Kidney (tissue), 22 donors: ENCODE measurements around the gene SPATA18. TPM values are rescaled to one million over a fixed set of nuclear protein-coding genes. Genes with fewer than 3 reads are reported as not detected.
A peak's percentile ranks its signal among the peaks of the same experiment; 100 is the strongest.

ENCODE experiments used
- DNase-seq, 5 donors: peaks; one replicate each; pipeline ENCODE4 v3.0.0-alpha.2; 2013 to 2020
- FAIRE-seq: peaks from 2 replicates; lab custom pipeline; 2012; peaks lifted over from hg19 to GRCh38; lab: Jason Lieb, UNC
- H3K27ac ChIP-seq, 2 donors: one replicate each; pipeline ENCODE4 v1.7.0; 2013; ENCODE audit warnings: low read depth in 2 of 2, low read length in 2 of 2, inconsistent platforms in 1 of 2
- H3K27me3 ChIP-seq: one replicate; pipeline ENCODE4 v1.7.1; 2013; ENCODE audit warnings: low read length, inconsistent platforms; ENCODE audit not compliant: control insufficient read depth, insufficient read depth
- H3K36me3 ChIP-seq, 3 donors: one replicate each; pipeline versions ENCODE4 v1.7.0 to v1.7.1; 2013; ENCODE audit warnings: low read length in 3 of 3, control low read depth in 1 of 3, inconsistent platforms in 1 of 3; ENCODE audit not compliant: insufficient read depth in 3 of 3, control insufficient read depth in 2 of 3
- H3K4me1 ChIP-seq, 3 donors: one replicate each; pipeline versions ENCODE4 v1.7.0 to v1.7.1; 2013; ENCODE audit warnings: low read length in 3 of 3, inconsistent platforms in 1 of 3, low read depth in 1 of 3; ENCODE audit not compliant: control insufficient read depth in 2 of 3, insufficient read depth in 2 of 3
- H3K4me3 ChIP-seq, 3 donors: one replicate each; pipeline versions ENCODE4 v1.7.0 to v1.8.1; 2013; ENCODE audit warnings: low read length in 3 of 3, control low read depth in 1 of 3, inconsistent platforms in 1 of 3
- H3K9ac ChIP-seq, 3 donors: one replicate each; pipeline versions ENCODE4 v1.7.0 to v1.7.1; 2013; ENCODE audit warnings: low read length in 3 of 3, control low read depth in 1 of 3, inconsistent platforms in 1 of 3
- H3K9me3 ChIP-seq, 3 donors: one replicate each; pipeline versions ENCODE4 v1.7.0 to v1.7.1; 2013; ENCODE audit warnings: low read length in 3 of 3, control low read depth in 1 of 3, inconsistent platforms in 1 of 3; ENCODE audit not compliant: control insufficient read depth in 2 of 3, insufficient read depth in 1 of 3
- CTCF ChIP-seq: IDR thresholded peaks from 3 replicates; pipeline ENCODE4 v1.5.1; 2012; ENCODE audit warnings: mild to moderate bottlenecking, moderate library complexity, borderline replicate concordance; ENCODE audit not compliant: insufficient read depth; ENCODE audit errors: extremely low read depth
- intact Hi-C: fragments of 100-400 bp; cut with DNase I; formaldehyde crosslinking; loops from one replicate; pipeline ENCODE4 v1.11.1; 2022
- long read RNA-seq, 10 donors: library from polyadenylated mRNA in 1 of 10; unstranded in 1 of 10; transcript quantifications; one replicate each; pipeline ENCODE4 v2.0.0 and lab custom pipeline, GENCODE V29; 2021 to 2026
- polyA plus RNA-seq: library from polyadenylated mRNA; stranded (reverse); fragments of 350-450 nt; fragmentation: Illumina TruSeq; extraction: RNeasy Lipid Tissue Mini Kit (QIAGEN cat#74804); gene quantifications from one replicate; pipeline ENCODE4 v1.2.3, GENCODE V29; 2014; ENCODE audit warnings: low read depth, low replicate concordance; ENCODE audit not compliant: insufficient read depth
- total RNA-seq: library from RNA; stranded (reverse); fragmentation: NEBNext Ultra II Directional; extraction: Animal tissue kit (Norgen Biotek cat#: 25700); gene quantifications from one replicate; pipeline ENCODE4 v1.2.1, GENCODE V29; 2021
- donor health status: control.
- donor health status: control.
- donor health status: control.
- donor health status: control.
- donor health status: control.
- donor health status: DM: yes; HTN: yes; CAD: no.
- donor health status: Normal renal cell carcinoma (clear cell type).

Gene SPATA18, protein sequence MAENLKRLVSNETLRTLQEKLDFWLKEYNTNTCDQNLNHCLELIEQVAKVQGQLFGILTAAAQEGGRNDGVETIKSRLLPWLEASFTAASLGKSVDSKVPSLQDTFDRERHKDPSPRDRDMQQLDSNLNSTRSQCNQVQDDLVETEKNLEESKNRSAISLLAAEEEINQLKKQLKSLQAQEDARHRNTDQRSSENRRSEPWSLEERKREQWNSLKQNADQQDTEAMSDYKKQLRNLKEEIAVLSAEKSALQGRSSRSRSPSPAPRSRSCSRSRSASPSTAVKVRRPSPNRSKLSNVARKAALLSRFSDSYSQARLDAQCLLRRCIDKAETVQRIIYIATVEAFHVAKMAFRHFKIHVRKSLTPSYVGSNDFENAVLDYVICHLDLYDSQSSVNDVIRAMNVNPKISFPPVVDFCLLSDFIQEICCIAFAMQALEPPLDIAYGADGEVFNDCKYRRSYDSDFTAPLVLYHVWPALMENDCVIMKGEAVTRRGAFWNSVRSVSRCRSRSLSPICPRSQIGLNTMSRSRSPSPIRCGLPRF
- total RNA-seq (11.6 TPM), polyA plus RNA-seq (5.9 TPM)
- long read RNA-seq, donor 1, result 0 reads
- long read RNA-seq, donor 2, result 0 reads
- long read RNA-seq, donor 3, result 0 reads
- long read RNA-seq, donor 4, result 0 reads
- long read RNA-seq, donor 5, result 0 reads
- long read RNA-seq, donor 6, result 0 reads
- long read RNA-seq, donor 7, full-length matches to known transcripts, result 3 of 8 reads
- long read RNA-seq, donor 7, partial matches to known transcripts, result 2 of 8 reads
- long read RNA-seq, donor 7, other reads (novel, unspliced or antisense), result 3 of 8 reads
- long read RNA-seq, donor 8, partial matches to known transcripts, result 18 of 19 reads
- long read RNA-seq, donor 8, other reads (novel, unspliced or antisense), result 0 of 19 reads
- long read RNA-seq, donor 9, result 0 reads
- long read RNA-seq, donor 10, result 0 reads

GRCh38 chr4:52051213-52051614, at the start of gene SPATA18:
Gene SPATA18, plus strand, starts transcription at chr4:52051304. Its CDS starts 401 bp downstream, at chr4:52051705.
- intact Hi-C loops, result no loop called here
- no peak for TF ChIP-seq CTCF
- H3K9me3 ChIP-seq, result no peaks in the 10 kb centered on the region
- H3K4me1 ChIP-seq, result peaks cover 0 to 2% (median 0%) of the 10 kb centered on the region in 3 donors
- peak within 1 kb of the TSS in 2 of 3 donors; percentile 10 to 83 for H3K9ac ChIP-seq
- DNase-seq, result peak in 4 of 5 donors; percentile 18 to 72 (median 42)
- peak within 1 kb of the TSS; percentile 25 to 47 for H3K27ac ChIP-seq
- H3K27me3 ChIP-seq, result peaks cover 6% of the 10 kb centered on the region
- no peaks in the 10 kb centered on the region for H3K36me3 ChIP-seq
- no peak for FAIRE-seq
- peak within 1 kb of the TSS; percentile 42 to 84 (median 74) for H3K4me3 ChIP-seq

- Histone ChIP-seq H3K27me3 (no peaks in the 10 kb centered on the region), H3K36me3 (no peaks in the 10 kb centered on the region), H3K27ac (no peak overlapping the region), H3K4me1 (peaks cover 0 to 6% (median 2%) of the 10 kb centered on the region in 3 donors), H3K9ac (no peak overlapping the region), H3K4me3 (no peak overlapping the region), H3K9me3 (no peaks in the 10 kb centered on the region)
- FAIRE-seq (no peak), DNase-seq (no peak)
- TF ChIP-seq CTCF, result no peak
- intact Hi-C loops, result no loop called here
These were observed 49.5 kb upstream of the SPATA18 start for GRCh38 chr4:52001616-52002015.

- H3K27ac ChIP-seq, result no peak overlapping the region
- intact Hi-C loops, result no loop called here
- H3K27me3 ChIP-seq, result no peaks in the 10 kb centered on the region
- no peaks in the 10 kb centered on the region for H3K36me3 ChIP-seq
- no peak for TF ChIP-seq CTCF
- FAIRE-seq (no peak), DNase-seq (no peak)
- no peaks in the 10 kb centered on the region for H3K4me1 ChIP-seq
- no peak overlapping the region for H3K9ac ChIP-seq
- no peak overlapping the region for H3K4me3 ChIP-seq
- H3K9me3 ChIP-seq, result no peaks in the 10 kb centered on the region
These were observed 46.7 kb upstream of the SPATA18 start for GRCh38 chr4:52004414-52004813.
